ENCODE measurements around the gene SERPINB6. TPM values are rescaled to one million over a fixed set of nuclear protein-coding genes. Genes with fewer than 3 reads are reported as not detected.
"Not testable (repeated sequence)": the region's sequence is repeated elsewhere in the genome, so short reads cannot be mapped to it uniquely, and the experiment has no call there.

SERPINB6 gene
- polyA plus RNA-seq, 1 donor, result 89.2 TPM

GRCh38 chr6:2959909-2960719 lies 11.3 kb downstream of the SERPINB6 start:
- DNase-seq, result no peak

- no peak for DNase-seq
Observed at GRCh38 chr6:2958776-2959175, 12.6 kb downstream of the SERPINB6 start.

GRCh38 chr6:2958331-2958711 lies 13.0 kb downstream of the SERPINB6 start:
- DNase-seq, result no peak

GRCh38 chr6:2957696-2958330 lies 13.6 kb downstream of the SERPINB6 start:
- no peak for DNase-seq

GRCh38 chr6:2956930-2957685 lies 14.3 kb downstream of the SERPINB6 start:
- no peak for DNase-seq

GRCh38 chr6:2953098-2953497 lies 18.3 kb downstream of the SERPINB6 start:
- DNase-seq, result no peak

GRCh38 chr6:2952557-2953095 lies 18.7 kb downstream of the SERPINB6 start:
- peak; percentile 71 for DNase-seq

- no peak for DNase-seq
Observed at GRCh38 chr6:2951728-2952127, 19.6 kb downstream of the SERPINB6 start.

- DNase-seq, result no peak
Observed at GRCh38 chr6:2950713-2951112, 20.7 kb downstream of the SERPINB6 start.

- DNase-seq, result no peak
Observed at GRCh38 chr6:2949536-2950083, 21.8 kb downstream of the SERPINB6 start.

- no peak for DNase-seq
Observed at GRCh38 chr6:2949121-2949520, 22.2 kb downstream of the SERPINB6 start.

GRCh38 chr6:2948228-2949025 lies 22.9 kb downstream of the SERPINB6 start:
- no peak for DNase-seq

- DNase-seq, result no peak
Observed at GRCh38 chr6:2947445-2947844, 23.9 kb downstream of the SERPINB6 start.

GRCh38 chr6:2945153-2945452 lies 26.3 kb downstream of the SERPINB6 start:
- no peak for DNase-seq

- no peak for DNase-seq
Observed at GRCh38 chr6:2944405-2945152, 26.8 kb downstream of the SERPINB6 start.

- no peak for DNase-seq
Observed at GRCh38 chr6:2943564-2943955, 27.8 kb downstream of the SERPINB6 start.

GRCh38 chr6:2942914-2943563 lies 28.3 kb downstream of the SERPINB6 start:
- no peak for DNase-seq

GRCh38 chr6:2942116-2942515 lies 29.3 kb downstream of the SERPINB6 start:
- DNase-seq, result not testable (repeated sequence)

- no peak for DNase-seq
Observed at GRCh38 chr6:2940851-2941250, 30.5 kb downstream of the SERPINB6 start.
